HG03095 (cell line): ENCODE results near the gene TMED8.
A peak's percentile ranks its signal among the peaks of the same experiment; 100 is the strongest.
"Not testable (repeated sequence)": the region's sequence is repeated elsewhere in the genome, so short reads cannot be mapped to it uniquely, and the experiment has no call there.

ENCODE experiments used
- ATAC-seq: cut with Tn5 transposase; IDR thresholded peaks from one replicate; pipeline ENCODE4 v1.9.1; 2021; ENCODE audit warnings: moderate library complexity; ENCODE audit not compliant: unreplicated experiment

Gene TMED8, protein sequence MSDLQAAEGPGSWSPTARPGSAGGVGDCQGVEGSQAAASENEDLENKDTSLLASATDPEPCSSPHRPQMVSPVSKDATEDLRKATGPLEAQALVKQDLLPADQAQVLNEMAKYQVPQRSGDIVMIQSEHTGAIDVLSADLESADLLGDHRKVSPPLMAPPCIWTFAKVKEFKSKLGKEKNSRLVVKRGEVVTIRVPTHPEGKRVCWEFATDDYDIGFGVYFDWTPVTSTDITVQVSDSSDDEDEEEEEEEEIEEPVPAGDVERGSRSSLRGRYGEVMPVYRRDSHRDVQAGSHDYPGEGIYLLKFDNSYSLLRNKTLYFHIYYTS

DNA sequence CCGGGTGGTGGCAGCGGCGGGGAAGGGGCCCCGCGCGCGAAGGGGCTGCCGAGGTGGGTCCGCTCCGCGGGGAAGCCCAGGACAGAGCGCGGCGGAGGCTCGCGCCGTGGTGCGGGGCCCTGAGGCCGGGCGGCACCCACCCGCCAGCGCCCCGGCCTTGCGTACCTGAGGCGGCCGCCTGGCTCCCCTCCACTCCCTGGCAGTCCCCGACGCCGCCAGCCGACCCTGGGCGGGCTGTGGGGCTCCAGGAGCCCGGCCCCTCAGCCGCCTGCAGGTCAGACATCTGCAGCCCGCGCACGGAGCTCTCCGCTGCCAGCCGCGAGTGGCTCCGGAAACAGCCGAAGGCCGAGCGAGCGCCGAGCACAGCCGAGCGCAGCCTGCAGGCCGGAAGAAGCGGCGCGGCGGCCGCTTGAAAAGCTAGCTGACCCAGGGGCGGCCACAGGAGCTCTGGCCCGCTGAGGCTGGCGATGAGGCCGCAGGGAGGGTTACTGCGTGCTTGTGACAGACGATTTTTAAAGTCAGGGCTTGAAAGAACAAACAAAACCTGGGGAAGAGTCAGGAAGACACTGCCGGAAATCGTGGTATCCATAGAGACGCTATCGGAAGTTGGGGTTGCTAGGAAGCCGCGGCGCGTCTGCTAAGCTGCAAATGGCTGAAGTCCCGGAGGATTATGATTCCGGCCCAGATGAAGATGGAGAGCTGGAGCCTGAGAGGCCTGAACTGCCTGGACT, at the start of gene TMED8, which contains the start of gene SAMD15:
Gene TMED8 (minus strand): TSS at position 324 of the 731 bp plus-strand sequence. CDS start 41 bp downstream, at position 283.
Gene SAMD15 (plus strand): TSS at position 609 of the 731 bp plus-strand sequence. CDS start 40 bp downstream, at position 649.
- ATAC-seq: peak; percentile 77

DNA sequence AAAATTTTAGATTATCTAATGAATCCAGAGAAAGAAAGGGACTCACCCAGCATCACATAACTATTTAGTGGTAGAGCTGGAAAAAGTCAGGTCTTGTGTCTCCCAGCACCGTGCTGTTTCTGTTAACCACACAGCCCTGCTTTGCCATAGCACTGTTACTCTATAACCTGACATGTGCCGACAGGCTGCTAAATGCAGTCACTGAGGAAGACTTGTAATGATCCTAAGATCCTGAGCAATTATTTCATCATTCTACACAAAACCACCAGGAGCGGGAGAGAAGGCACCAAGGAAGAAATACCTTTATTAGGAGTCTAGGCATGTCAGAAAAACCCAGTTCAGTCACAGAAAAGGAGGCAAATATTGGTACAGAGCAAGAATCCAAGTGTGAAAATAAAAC, 49.5 kb upstream of the TMED8 start:
- no peak for ATAC-seq

DNA sequence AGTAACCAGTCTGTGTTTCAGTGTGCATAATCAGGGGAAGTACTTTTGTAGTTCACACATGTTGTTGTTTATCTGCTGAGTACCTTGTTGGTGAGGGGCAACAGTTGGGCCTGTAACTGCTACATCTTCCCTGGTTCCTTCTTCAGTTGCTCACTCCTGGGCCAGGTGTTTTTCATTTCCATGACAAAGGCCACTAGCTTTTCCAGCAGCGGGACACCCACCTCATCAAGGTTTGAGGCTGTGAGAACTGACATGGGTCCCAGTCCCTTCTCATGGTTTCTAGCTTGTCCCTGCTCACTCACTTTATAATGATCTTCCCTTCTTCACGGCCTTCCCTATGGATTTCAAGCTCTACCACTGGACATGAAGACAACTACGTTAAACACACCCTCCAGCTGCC, 48.0 kb upstream of the TMED8 start:
- ATAC-seq: no peak

DNA sequence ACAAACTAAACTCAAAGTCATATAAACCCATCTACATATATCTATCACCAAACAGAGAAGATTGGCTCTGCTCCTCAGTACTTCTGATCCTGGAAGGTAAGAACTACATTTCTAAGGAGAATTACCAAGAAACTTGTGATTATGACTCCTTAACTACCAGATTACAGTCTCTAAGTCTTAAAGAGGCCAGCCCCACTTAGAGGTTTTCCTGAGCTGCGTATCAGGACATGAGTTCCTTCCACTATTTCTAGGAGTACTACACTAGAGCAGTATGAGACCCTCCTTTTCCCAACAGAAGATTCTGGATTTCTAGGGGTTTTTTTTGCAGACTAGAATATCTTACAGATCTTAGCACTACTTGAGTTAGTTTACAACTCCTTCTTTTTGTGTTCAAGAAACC, 46.5 kb upstream of the TMED8 start, which contains the start of gene NOXRED1:
Gene NOXRED1 (minus strand): TSS at position 101 of the 400 bp plus-strand sequence. CDS start 634 bp downstream, outside the sequence.
- no peak for ATAC-seq

DNA sequence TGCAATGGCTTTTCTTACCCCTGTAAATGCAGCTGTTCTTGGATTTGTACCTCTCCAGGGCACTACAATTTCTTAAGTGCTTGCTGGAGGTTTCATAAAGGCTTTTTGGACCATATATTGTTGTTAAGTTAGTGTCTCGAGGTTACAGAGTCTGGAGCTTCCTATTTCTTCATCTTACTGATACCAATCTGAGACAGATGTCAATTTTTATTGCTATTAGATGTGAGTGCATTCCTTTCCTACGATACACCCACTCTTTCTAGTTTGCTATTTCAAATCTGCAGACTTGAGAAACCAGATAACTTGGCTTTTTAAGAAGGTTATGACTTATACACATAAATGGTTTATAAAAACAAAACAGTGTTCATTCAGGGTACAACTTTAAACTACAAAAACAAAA, 44.3 kb upstream of the TMED8 start:
- ATAC-seq: no peak

DNA sequence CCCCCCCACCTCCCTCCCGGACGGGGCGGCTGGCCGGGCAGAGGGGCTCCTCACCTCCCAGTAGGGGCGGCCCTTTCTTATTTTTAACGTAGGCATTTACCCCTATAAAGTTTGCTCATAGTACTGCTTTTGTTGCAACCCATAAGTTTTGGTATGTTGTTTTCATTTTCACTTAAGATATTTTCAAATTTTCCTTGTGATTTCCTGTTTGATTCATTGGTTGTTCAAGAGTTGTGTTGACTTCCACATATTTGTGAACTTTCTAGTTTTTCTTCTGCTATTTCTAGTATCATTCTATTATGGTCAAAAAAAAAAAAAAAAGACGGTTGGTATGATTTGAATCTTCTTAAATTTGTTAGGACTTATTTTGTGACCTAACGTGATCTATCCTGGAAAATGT, 39.9 kb upstream of the TMED8 start:
- no peak for ATAC-seq

DNA sequence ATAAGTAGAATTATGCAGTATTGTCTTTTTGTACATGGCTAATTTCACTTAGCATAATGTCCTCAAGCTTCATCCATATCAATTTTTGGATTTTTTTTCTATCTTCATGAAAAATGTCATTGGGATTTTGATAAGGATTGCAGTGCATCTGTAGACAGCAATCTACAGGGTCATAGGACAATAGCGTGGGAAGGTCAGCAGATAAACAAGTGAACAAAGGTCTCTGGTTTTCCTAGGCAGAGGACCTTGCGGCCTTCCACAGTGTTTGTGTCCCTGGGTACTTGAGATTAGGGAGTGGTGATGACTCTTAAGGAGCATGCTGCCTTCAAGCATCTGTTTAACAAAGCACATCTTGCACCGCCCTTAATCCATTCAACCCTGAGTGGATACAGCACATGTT, 39.2 kb upstream of the TMED8 start:
- ATAC-seq: not testable (repeated sequence)

DNA sequence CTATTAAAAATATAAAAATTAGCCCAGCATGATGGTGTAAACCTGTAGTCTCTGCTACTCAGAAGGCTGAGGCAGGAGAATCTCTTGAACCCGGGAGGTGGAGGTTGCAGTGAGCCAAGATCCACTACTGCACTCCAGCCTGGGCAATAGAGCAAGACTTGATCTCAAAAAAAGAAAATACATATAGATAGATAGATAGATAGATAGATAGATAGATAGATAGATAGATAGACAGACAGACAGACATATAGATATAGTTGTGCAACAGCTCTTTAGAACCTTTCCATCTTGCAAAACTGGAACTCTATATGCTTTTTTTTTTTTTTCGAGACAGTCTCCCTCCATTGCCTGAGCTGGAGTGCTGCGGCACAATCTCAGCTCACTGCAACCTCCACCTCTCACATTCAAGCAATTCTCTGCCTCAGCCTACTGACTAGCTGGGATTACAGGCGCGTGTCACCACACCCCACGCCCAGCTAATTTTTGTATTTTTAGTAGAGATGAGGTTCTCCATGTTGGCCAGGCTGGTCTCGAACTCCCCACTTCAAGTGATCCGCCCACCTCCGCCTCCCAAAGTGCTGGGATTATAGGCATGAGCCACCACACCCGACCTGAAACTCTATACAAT, 38.6 kb upstream of the TMED8 start:
- ATAC-seq: not testable (repeated sequence)

DNA sequence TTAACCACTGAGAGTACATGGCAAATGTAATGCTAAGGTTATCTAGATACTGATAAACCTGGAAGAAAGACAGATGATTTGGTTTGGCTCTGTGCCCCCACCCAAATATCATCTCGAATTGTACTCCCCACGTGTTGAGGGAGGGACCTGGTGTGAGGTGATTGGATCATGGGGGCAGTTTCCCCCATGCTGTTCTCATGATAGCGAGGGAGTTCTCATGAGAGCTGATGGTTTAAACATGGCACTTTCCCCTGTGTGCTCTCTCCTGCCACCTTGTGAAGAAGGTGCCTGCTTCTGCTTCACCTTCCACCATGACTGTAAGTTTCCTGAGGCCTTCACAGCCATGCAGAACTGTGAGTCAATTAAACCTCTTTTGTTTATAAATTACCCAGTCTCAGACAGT, 32.2 kb upstream of the TMED8 start:
- no peak for ATAC-seq

DNA sequence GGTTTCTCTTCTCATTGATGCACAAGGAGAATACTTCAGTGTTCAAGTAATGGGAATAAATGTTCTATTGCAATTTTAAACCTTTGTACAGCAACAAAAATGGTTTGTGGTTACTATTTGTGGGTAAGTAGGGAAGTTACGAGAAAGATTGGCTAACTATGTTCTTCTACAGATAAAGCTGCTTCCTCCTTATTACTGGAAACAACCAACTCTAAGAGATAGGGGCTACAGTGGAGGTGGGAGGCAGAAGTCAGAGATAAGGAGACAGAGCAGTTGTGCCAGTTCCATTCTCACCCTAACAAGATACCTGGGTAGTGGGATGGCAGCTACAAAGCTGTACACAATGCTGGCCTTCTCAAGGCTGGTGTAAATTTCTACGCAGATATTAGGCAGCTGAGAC, 30.3 kb upstream of the TMED8 start:
- ATAC-seq: no peak

DNA sequence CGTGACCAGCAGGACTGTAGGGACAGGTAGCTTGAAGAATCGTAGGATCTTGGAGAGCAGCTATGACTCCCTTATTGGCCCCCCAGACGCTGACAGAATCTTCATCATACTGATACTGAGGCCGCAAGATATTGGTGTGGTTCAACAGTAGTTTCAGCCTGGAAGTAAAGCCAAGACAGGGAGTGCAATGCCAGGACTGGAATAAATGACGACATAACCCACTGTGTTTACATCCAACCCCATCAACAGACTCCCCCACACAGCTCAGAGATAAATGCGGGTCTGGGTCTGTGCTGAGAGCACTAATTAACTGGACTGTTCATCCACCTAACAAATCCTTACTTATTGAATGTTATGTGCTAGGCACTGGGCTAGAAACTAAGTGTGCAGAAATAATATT, 29.8 kb upstream of the TMED8 start:
- no peak for ATAC-seq

DNA sequence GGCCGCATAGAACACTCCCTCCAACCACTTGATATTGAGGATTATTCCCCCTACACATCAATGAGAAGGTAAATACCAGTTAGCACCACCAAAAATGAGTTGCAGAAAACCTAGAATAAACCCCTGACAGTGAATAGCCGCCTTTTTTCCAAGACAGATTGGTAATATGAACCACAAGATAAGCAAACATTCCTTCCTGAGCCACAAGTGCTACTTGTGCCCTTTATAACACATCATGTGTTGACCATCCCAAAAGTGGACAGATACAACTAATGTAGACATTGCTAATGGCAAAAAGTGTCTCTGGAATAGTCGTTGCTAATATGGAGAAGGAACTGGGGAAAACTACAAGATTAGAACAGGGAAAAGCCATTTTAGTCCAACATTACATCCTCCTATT, 29.2 kb upstream of the TMED8 start:
- no peak for ATAC-seq

DNA sequence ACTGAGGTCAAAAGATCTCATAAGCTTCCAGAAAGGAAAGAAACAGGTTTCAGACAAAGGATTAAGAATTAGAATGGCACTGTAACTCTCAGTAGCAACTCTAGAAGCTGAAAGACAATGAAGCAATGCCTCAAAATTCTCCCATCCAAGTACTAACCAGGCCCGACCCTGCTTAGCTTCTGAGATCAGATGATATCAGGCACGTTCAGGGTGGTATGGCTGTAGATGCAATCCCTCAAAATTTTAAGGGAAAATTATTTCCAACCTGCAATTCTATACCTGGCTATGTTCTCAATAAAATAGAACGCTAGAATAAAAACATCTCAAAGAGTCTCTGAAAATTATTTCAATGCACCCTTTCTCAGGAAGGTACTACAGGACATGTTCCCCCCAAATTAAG, 26.9 kb upstream of the TMED8 start:
- no peak for ATAC-seq

DNA sequence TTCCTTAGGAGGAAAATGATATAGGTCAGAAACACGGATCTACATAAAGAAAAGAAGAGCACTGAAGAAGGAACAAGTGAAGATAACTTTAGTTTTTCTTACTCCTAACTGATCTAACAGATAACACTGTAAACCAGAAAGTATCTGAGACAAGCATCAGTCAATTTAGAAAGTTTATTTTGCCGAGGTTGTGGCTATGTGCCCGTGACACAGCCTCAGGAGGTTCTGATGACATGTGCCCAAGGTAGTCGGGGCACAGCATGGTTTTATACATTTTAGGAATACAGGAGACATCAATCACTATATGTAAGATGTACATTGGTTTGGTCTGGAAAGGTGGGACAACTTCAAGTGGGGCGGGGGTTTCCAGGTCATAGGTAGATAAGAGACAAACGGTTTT, 23.3 kb upstream of the TMED8 start:
- ATAC-seq: no peak

DNA sequence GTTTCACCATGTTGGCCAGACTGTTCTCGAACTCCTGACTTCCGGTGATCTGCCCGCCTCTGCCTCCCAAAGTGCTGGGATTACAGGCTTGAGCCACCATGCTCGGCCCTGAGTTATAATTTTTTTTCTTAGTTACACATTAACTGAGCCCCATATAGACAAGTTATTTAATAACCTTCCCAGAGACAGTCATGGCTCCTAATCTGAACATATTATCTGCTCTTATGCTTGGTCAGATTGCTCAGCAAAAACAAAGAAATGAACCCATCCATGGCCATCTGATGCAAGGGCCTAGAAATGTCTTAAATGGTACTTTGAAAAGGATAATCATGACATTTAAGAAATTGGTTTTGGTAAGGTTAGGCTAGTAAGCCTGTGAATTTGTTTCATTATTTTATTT, 13.3 kb upstream of the TMED8 start:
- ATAC-seq: no peak

DNA sequence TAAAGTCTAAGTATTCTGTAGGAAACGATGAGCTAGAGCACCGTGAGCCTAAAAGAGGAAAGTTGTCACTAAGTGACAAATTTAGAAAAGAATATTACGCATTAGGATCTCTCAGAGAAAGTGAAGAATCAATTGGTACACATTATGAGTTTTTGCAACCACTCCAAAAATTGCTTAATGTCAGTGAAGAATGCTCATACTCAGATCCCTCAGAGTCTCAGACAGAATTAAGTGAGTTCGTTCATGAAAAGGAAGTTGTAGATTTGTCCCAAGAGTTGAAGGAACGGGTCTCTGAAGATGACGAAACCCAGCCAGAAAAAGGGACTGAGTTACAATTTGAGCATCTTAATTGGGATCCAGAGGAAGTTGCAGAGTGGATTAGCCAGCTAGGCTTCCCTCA, 1.8 kb upstream of the TMED8 start:
- ATAC-seq: no peak

DNA sequence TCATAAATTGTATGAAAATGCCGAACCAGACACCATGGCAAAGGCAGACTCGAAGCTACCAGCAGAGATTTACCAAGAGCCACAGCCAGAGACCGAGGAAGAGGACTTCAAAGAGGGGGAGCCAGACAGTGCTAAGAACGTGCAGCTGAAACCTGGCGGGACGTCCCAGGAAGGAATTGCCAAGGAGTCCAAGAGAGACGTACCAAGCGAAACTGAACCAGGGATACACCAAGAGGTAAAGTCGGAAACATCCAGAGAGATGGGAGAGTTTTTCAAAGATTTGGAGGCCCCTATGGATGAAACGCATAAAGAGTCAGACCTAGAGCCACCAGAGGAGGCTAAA, 579 bp upstream of the TMED8 start:
- ATAC-seq: no peak

DNA sequence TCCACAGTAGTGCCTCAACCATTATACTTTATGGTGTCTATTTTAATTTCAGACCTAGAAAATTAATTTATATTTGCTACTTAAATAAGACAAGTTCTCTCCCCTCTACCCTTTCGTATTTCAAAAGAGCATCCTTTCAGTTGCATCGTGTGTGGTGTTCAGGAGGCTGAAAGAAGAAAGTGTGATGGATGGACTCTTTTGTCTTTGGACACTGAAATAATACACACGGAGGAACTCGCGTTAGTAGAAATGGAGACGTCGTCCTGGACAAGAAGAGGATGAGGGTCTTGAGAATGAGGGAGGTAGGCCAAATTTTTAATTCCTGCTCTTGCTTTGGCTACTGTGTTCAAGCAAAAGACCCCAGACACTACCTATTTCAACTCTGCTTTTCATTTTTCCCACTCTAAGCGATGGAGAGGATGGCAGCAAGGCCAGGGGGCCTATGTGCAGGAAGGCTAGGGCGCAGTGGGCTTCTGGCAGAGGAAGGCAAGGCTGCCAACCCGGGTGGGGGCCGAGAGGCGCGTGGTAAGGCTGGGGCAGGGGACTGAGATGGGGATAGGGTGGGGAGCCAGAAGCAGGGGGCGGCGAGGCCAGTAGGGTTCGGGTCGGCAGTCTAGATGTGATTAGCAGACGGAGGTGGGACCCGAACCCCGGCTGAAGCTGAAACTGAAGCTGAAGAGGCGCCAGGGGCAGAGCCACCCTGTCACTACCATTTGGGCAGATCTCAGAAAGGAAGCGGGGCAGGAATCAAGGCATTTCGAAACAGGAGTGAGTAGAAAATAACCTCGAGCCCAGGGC, 722 bp downstream of the TMED8 start:
- ATAC-seq: peak; percentile 9

DNA sequence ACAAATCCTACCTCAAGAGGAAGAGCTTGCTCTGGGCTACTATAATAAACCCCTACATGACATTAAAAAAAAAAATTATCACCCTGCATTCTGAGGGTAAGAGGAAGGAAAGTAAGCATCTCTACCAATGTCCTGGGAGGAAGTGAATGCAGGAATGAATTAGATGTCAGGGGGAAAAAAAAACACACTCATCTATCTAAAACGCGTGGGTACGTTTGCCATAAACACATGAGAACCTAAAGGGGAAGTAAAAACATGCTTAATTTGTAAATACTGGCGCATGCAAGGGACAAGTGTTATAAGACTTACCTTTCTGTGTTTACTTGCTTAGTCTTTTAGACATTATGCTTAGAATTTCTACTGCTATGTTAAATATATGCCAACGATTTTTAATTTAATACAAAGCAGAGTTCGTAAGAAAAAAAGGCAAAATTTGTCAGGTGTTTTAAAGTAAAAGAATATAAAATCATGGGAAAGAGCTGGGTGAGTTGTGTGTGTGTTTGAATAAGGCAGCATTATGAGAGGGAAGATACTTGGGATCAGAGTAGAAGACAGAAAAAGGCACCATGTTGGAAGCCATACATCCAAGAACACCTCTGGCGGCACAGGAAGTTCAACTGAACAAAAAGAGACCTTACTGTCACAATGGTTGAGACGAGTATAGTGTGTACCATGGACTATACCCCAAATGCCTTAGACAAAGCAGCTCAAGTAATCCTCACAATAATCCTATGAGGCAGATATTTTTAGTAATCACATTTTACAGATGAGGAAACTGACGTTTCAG, 1.5 kb downstream of the TMED8 start:
- ATAC-seq: no peak

DNA sequence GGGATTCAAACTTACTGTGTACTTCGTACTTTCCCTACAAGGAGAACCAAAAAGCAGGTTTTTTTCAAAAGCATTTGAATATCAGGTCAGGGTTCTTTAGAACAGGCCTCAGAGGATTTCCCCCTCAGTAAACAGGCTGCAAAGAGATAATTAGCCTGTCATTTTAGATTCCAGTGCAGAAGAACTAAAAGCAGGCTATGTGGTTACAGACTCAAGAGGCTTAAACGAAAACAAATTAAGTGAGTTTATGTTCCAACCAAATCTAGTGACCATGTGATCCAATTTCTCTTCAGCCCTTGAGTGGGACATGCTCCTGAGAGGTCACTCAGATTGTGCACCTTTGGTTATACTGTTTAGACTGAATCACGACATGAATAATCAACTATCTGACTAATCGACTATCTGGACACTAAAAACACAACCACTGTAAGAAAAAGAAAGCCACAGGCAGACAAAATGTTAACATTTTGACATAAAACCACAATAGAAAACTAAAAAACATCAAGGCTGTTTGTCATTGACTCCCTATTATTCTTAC, 4.5 kb downstream of the TMED8 start:
- ATAC-seq: peak; percentile 37
